ENCODE data around the gene RCAN1. TPM values are rescaled to one million over a fixed set of nuclear protein-coding genes. Genes with fewer than 3 reads are reported as not detected.
"Not testable (repeated sequence)": the region's sequence is repeated elsewhere in the genome, so short reads cannot be mapped to it uniquely, and the experiment has no call there.

RCAN1 gene
- polyA plus RNA-seq, 6 donors from 2014 or later = 8.4 to 16.8 (median 12.1) TPM

- Mint-ChIP-seq H3K36me3 (no peaks in the 10 kb centered on the region), H3K27ac (no peak overlapping the region), H3K4me3 (no peak overlapping the region), H3K27me3 (peaks cover 0 to 14% (median 7%) of the 10 kb centered on the region in 3 donors), H3K9me3 (peaks cover 0 to 2% (median 0%) of the 10 kb centered on the region in 7 donors), H3K4me1 (peaks cover 13 to 16% (median 15%) of the 10 kb centered on the region in 3 donors)
- no peak for ATAC-seq (ENCODE audit: low read depth in 2 of 2)
- DNase-seq = no peak
Measured at GRCh38 chr21:34617753-34618339, 2.9 kb upstream of the RCAN1 start.

- Mint-ChIP-seq H3K4me3 (peak overlapping the region; percentile 77 to 92 (median 87)), H3K4me1 (peaks cover 17 to 25% (median 21%) of the 10 kb centered on the region in 3 donors), H3K27ac (peak overlapping the region in 3 of 6 donors; percentile 87 to 90 (median 88)), H3K27me3 (peaks cover 0 to 8% (median 0%) of the 10 kb centered on the region in 3 donors), H3K36me3 (no peaks in the 10 kb centered on the region), H3K9me3 (peaks cover 0 to 2% (median 0%) of the 10 kb centered on the region in 7 donors)
- DNase-seq (no peak), ATAC-seq (ENCODE audit: low read depth in 2 of 2) (no peak)
Measured at GRCh38 chr21:34615487-34615814, 538 bp upstream of the RCAN1 start.

- Mint-ChIP-seq H3K27me3 (peaks cover 0 to 8% (median 0%) of the 10 kb centered on the region in 3 donors), H3K9me3 (peaks cover 0 to 2% (median 0%) of the 10 kb centered on the region in 7 donors), H3K27ac (no peak overlapping the region), H3K4me1 (peaks cover 17 to 25% (median 21%) of the 10 kb centered on the region in 3 donors), H3K36me3 (no peaks in the 10 kb centered on the region), H3K4me3 (peak overlapping the region; percentile 77 to 94 (median 88))
- DNase-seq (peak; percentile 9), ATAC-seq (ENCODE audit: low read depth in 2 of 2) (no peak)
Measured at GRCh38 chr21:34613679-34614627, 960 bp downstream of the RCAN1 start.

- Mint-ChIP-seq H3K36me3 (no peaks in the 10 kb centered on the region), H3K4me3 (peak overlapping the region in 2 of 8 donors; percentile 59 to 80), H3K27ac (no peak overlapping the region), H3K4me1 (peaks cover 17 to 25% (median 21%) of the 10 kb centered on the region in 3 donors), H3K27me3 (peaks cover 0 to 8% (median 0%) of the 10 kb centered on the region in 3 donors), H3K9me3 (no peaks in the 10 kb centered on the region)
- DNase-seq = no peak
- no peak for ATAC-seq (ENCODE audit: low read depth in 2 of 2)
Measured at GRCh38 chr21:34612557-34612956, 2.4 kb downstream of the RCAN1 start.

- Mint-ChIP-seq H3K4me1 (peaks cover 17 to 25% (median 21%) of the 10 kb centered on the region in 3 donors), H3K27ac (peak overlapping the region in 1 of 6 donors; percentile 11), H3K36me3 (no peaks in the 10 kb centered on the region), H3K27me3 (peaks cover 0 to 8% (median 0%) of the 10 kb centered on the region in 3 donors), H3K4me3 (peak overlapping the region in 3 of 8 donors; percentile 3 to 80 (median 26)), H3K9me3 (no peaks in the 10 kb centered on the region)
- ATAC-seq (ENCODE audit: low read depth in 2 of 2) (no peak), DNase-seq (no peak)
Measured at GRCh38 chr21:34612056-34612455, 2.9 kb downstream of the RCAN1 start.

GRCh38 chr21:34611528-34611927, 3.4 kb downstream of the RCAN1 start:
- peak overlapping the region in 3 of 8 donors; percentile 3 to 80 (median 26) for H3K4me3 Mint-ChIP-seq
- H3K36me3 Mint-ChIP-seq = no peaks in the 10 kb centered on the region
- H3K4me1 Mint-ChIP-seq = peaks cover 17 to 25% (median 21%) of the 10 kb centered on the region in 3 donors

GRCh38 chr21:34609933-34610549, 4.9 kb downstream of the RCAN1 start:
- no peak overlapping the region for H3K4me3 Mint-ChIP-seq

More at GRCh38 chr21:34611528-34611927, 3.4 kb downstream of the RCAN1 start:
- no peak for DNase-seq
- Mint-ChIP-seq H3K27ac (no peak overlapping the region), H3K27me3 (peaks cover 0 to 8% (median 0%) of the 10 kb centered on the region in 3 donors), H3K9me3 (no peaks in the 10 kb centered on the region)
- ATAC-seq (ENCODE audit: low read depth in 2 of 2) = no peak

GRCh38 chr21:34609244-34609932, 5.5 kb downstream of the RCAN1 start:
- no peak overlapping the region for H3K27ac Mint-ChIP-seq
- H3K9me3 Mint-ChIP-seq = no peaks in the 10 kb centered on the region
- DNase-seq (no peak), ATAC-seq (ENCODE audit: low read depth in 2 of 2) (no peak)
- H3K27me3 Mint-ChIP-seq = peaks cover 0 to 8% (median 0%) of the 10 kb centered on the region in 3 donors
- H3K4me1 Mint-ChIP-seq = peaks cover 13 to 18% (median 18%) of the 10 kb centered on the region in 3 donors
- H3K36me3 Mint-ChIP-seq = no peaks in the 10 kb centered on the region
- H3K4me3 Mint-ChIP-seq = no peak overlapping the region

More at GRCh38 chr21:34609933-34610549, 4.9 kb downstream of the RCAN1 start:
- no peaks in the 10 kb centered on the region for H3K9me3 Mint-ChIP-seq
- DNase-seq (no peak), ATAC-seq (ENCODE audit: low read depth in 2 of 2) (no peak)
- H3K27ac Mint-ChIP-seq = no peak overlapping the region
- no peaks in the 10 kb centered on the region for H3K36me3 Mint-ChIP-seq
- H3K27me3 Mint-ChIP-seq = peaks cover 0 to 8% (median 0%) of the 10 kb centered on the region in 3 donors
- peaks cover 13 to 18% (median 18%) of the 10 kb centered on the region in 3 donors for H3K4me1 Mint-ChIP-seq

- H3K36me3 Mint-ChIP-seq; DNase-seq; H3K4me3 Mint-ChIP-seq; H3K4me1 Mint-ChIP-seq; ATAC-seq (ENCODE audit: low read depth in 2 of 2); H3K9me3 Mint-ChIP-seq; H3K27me3 Mint-ChIP-seq; H3K27ac Mint-ChIP-seq: not testable (repeated sequence)
Measured at GRCh38 chr21:34607376-34607775, 7.5 kb downstream of the RCAN1 start.

- ATAC-seq (ENCODE audit: low read depth in 2 of 2) (no peak), DNase-seq (no peak)
- H3K9me3 Mint-ChIP-seq = no peaks in the 10 kb centered on the region
- H3K27me3 Mint-ChIP-seq = no peaks in the 10 kb centered on the region
- no peak overlapping the region for H3K27ac Mint-ChIP-seq
- H3K4me1 Mint-ChIP-seq = peaks cover 0 to 4% (median 0%) of the 10 kb centered on the region in 3 donors
- no peaks in the 10 kb centered on the region for H3K36me3 Mint-ChIP-seq
- no peak overlapping the region for H3K4me3 Mint-ChIP-seq
Measured at GRCh38 chr21:34606621-34607020, 8.3 kb downstream of the RCAN1 start.

GRCh38 chr21:34606051-34606450, 8.9 kb downstream of the RCAN1 start:
- Mint-ChIP-seq H3K36me3 (no peaks in the 10 kb centered on the region), H3K27ac (peak overlapping the region in 1 of 6 donors; percentile 39)

GRCh38 chr21:34604956-34605355, 10.0 kb downstream of the RCAN1 start:
- H3K27me3 Mint-ChIP-seq; H3K36me3 Mint-ChIP-seq; ATAC-seq (ENCODE audit: low read depth in 2 of 2): not testable (repeated sequence)

More at GRCh38 chr21:34606051-34606450, 8.9 kb downstream of the RCAN1 start:
- DNase-seq (no peak), ATAC-seq (ENCODE audit: low read depth in 2 of 2) (no peak)
- Mint-ChIP-seq H3K4me3 (no peak overlapping the region), H3K9me3 (no peaks in the 10 kb centered on the region), H3K4me1 (peaks cover 0 to 4% (median 0%) of the 10 kb centered on the region in 3 donors), H3K27me3 (no peaks in the 10 kb centered on the region)

GRCh38 chr21:34604556-34604955, 10.4 kb downstream of the RCAN1 start:
- H3K4me3 Mint-ChIP-seq = no peak overlapping the region
- no peaks in the 10 kb centered on the region for H3K27me3 Mint-ChIP-seq
- H3K9me3 Mint-ChIP-seq = no peaks in the 10 kb centered on the region
- H3K27ac Mint-ChIP-seq = peak overlapping the region in 1 of 6 donors; percentile 83
- peaks cover 0 to 4% (median 0%) of the 10 kb centered on the region in 3 donors for H3K4me1 Mint-ChIP-seq
- no peaks in the 10 kb centered on the region for H3K36me3 Mint-ChIP-seq
- DNase-seq (no peak), ATAC-seq (ENCODE audit: low read depth in 2 of 2) (no peak)

More at GRCh38 chr21:34604956-34605355, 10.0 kb downstream of the RCAN1 start:
- not testable (repeated sequence) for H3K4me1 Mint-ChIP-seq, H3K4me3 Mint-ChIP-seq, H3K9me3 Mint-ChIP-seq, H3K27ac Mint-ChIP-seq, DNase-seq

Measured in naive B cell (primary cell).